ENCODE results near the gene TRMT61A.

GRCh38 chr14:103551338-103551762 lies 22.4 kb downstream of the TRMT61A start:
- TF ChIP-seq, protein P1, sequence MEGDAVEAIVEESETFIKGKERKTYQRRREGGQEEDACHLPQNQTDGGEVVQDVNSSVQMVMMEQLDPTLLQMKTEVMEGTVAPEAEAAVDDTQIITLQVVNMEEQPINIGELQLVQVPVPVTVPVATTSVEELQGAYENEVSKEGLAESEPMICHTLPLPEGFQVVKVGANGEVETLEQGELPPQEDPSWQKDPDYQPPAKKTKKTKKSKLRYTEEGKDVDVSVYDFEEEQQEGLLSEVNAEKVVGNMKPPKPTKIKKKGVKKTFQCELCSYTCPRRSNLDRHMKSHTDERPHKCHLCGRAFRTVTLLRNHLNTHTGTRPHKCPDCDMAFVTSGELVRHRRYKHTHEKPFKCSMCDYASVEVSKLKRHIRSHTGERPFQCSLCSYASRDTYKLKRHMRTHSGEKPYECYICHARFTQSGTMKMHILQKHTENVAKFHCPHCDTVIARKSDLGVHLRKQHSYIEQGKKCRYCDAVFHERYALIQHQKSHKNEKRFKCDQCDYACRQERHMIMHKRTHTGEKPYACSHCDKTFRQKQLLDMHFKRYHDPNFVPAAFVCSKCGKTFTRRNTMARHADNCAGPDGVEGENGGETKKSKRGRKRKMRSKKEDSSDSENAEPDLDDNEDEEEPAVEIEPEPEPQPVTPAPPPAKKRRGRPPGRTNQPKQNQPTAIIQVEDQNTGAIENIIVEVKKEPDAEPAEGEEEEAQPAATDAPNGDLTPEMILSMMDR (conservative IDR thresholded peaks at IDR 0.05), result no peak
- no peak for TF ChIP-seq ZFX (IDR thresholded peaks at IDR 0.05)

Measured in C4-2B (cell line).